SK-N-SH treated with all-trans-retinoic acid at 6 μM for 48 hours (cell line): ENCODE data around the gene CCNB3.
A peak's percentile ranks its signal among the peaks of the same experiment; 100 is the strongest.

Source experiments
- ATAC-seq: fragments of 200-7000 bp; cut with Tn5 transposase; 3 replicates; pipeline ENCODE4 v1.9.1; 2020; ENCODE audit warnings: mild to moderate bottlenecking, moderate library complexity
- BACH2 ChIP-seq: fragments of 250-450 bp; sonication (Bioruptor Pico); IDR thresholded peaks from 2 replicates; pipeline ENCODE4 v1.9.0; 2021; ENCODE audit warnings: mild to moderate bottlenecking, borderline replicate concordance
- CSDC2 ChIP-seq: fragments of 250-450 bp; sonication (Bioruptor Pico); IDR thresholded peaks from 2 replicates; pipeline ENCODE4 v1.5.0; 2020; ENCODE audit warnings: mild to moderate bottlenecking, moderate library complexity
- OSR1 ChIP-seq: fragments of 250-450 bp; sonication (Bioruptor Pico); IDR thresholded peaks from 2 replicates; pipeline ENCODE4 v1.8.0; 2022; ENCODE audit warnings: moderate library complexity, mild to moderate bottlenecking, inconsistent platforms
- POU6F1 ChIP-seq: fragments of 250-450 bp; sonication (Bioruptor Pico); IDR thresholded peaks from 2 replicates; pipeline ENCODE4 v1.8.0; 2021; ENCODE audit warnings: low read depth, mild to moderate bottlenecking, moderate library complexity, borderline replicate concordance
- PPARA ChIP-seq: fragments of 250-450 bp; sonication (Bioruptor Pico); IDR thresholded peaks from 2 replicates; pipeline ENCODE4 v1.5.0; 2020; ENCODE audit warnings: mild to moderate bottlenecking, borderline replicate concordance
- RARB ChIP-seq: fragments of 250-450 bp; sonication (Bioruptor Pico); IDR thresholded peaks from 2 replicates; pipeline ENCODE4 v1.8.0; 2021; ENCODE audit warnings: mild to moderate bottlenecking, moderate library complexity
- SNAI2 ChIP-seq: fragments of 250-450 bp; sonication (Bioruptor Pico); IDR thresholded peaks from 2 replicates; pipeline ENCODE4 v1.5.0; 2020; ENCODE audit warnings: mild to moderate bottlenecking, moderate library complexity
- TOX ChIP-seq: fragments of 250-450 bp; sonication (Bioruptor Pico); IDR thresholded peaks from 2 replicates; pipeline ENCODE4 v1.8.0; 2021; ENCODE audit warnings: mild to moderate bottlenecking, moderate library complexity, borderline replicate concordance
- ZC3H10 ChIP-seq: fragments of 250-450 bp; sonication (Bioruptor Pico); IDR thresholded peaks from 2 replicates; pipeline ENCODE4 v1.5.1; 2021; ENCODE audit warnings: mild to moderate bottlenecking, moderate library complexity
- ZFP3 ChIP-seq: fragments of 250-450 bp; sonication (Bioruptor Pico); IDR thresholded peaks from 2 replicates; pipeline ENCODE4 v1.5.0; 2020; ENCODE audit warnings: mild to moderate bottlenecking, moderate library complexity
- ZFP30 ChIP-seq: fragments of 450-650 bp; formaldehyde crosslinking; IDR thresholded peaks from 2 replicates; pipeline ENCODE4 v1.5.0; 2022; ENCODE audit warnings: mild to moderate bottlenecking, moderate library complexity
- ZNF565 ChIP-seq: fragments of 450-650 bp; formaldehyde crosslinking; conservative IDR thresholded peaks from 2 replicates; pipeline ENCODE4 v1.5.0; 2020; ENCODE audit warnings: low read depth, mild to moderate bottlenecking, moderate library complexity
- ZNF8 ChIP-seq: fragments of 450-650 bp; formaldehyde crosslinking; IDR thresholded peaks from 2 replicates; pipeline ENCODE4 v1.5.0; 2020; ENCODE audit warnings: mild to moderate bottlenecking, moderate library complexity
- TF ChIP-seq, protein P1 (sequence below): fragments of 250-450 bp; sonication (Bioruptor Pico); IDR thresholded peaks from 2 replicates; pipeline ENCODE4 v1.5.0; 2020; ENCODE audit warnings: mild to moderate bottlenecking, moderate library complexity
- TF ChIP-seq, protein P2 (sequence below): fragments of 250-450 bp; sonication (Bioruptor Pico); IDR thresholded peaks from 2 replicates; pipeline ENCODE4 v1.5.1; 2021; ENCODE audit warnings: mild to moderate bottlenecking, moderate library complexity
- TF ChIP-seq, protein P3 (sequence below): fragments of 250-450 bp; sonication (Bioruptor Pico); IDR thresholded peaks from 2 replicates; pipeline ENCODE4 v1.5.1; 2020; ENCODE audit warnings: low read depth, mild to moderate bottlenecking, moderate library complexity
- TF ChIP-seq, protein P4 (sequence below): fragments of 250-450 bp; sonication (Bioruptor Pico); IDR thresholded peaks from 2 replicates; pipeline ENCODE4 v1.8.0; 2020; ENCODE audit warnings: mild to moderate bottlenecking, moderate library complexity, borderline replicate concordance

The CCNB3 gene, protein sequence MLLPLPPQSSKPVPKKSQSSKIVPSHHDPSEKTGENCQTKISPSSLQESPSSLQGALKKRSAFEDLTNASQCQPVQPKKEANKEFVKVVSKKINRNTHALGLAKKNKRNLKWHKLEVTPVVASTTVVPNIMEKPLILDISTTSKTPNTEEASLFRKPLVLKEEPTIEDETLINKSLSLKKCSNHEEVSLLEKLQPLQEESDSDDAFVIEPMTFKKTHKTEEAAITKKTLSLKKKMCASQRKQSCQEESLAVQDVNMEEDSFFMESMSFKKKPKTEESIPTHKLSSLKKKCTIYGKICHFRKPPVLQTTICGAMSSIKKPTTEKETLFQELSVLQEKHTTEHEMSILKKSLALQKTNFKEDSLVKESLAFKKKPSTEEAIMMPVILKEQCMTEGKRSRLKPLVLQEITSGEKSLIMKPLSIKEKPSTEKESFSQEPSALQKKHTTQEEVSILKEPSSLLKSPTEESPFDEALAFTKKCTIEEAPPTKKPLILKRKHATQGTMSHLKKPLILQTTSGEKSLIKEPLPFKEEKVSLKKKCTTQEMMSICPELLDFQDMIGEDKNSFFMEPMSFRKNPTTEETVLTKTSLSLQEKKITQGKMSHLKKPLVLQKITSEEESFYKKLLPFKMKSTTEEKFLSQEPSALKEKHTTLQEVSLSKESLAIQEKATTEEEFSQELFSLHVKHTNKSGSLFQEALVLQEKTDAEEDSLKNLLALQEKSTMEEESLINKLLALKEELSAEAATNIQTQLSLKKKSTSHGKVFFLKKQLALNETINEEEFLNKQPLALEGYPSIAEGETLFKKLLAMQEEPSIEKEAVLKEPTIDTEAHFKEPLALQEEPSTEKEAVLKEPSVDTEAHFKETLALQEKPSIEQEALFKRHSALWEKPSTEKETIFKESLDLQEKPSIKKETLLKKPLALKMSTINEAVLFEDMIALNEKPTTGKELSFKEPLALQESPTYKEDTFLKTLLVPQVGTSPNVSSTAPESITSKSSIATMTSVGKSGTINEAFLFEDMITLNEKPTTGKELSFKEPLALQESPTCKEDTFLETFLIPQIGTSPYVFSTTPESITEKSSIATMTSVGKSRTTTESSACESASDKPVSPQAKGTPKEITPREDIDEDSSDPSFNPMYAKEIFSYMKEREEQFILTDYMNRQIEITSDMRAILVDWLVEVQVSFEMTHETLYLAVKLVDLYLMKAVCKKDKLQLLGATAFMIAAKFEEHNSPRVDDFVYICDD (N-terminal part only)

DNA sequence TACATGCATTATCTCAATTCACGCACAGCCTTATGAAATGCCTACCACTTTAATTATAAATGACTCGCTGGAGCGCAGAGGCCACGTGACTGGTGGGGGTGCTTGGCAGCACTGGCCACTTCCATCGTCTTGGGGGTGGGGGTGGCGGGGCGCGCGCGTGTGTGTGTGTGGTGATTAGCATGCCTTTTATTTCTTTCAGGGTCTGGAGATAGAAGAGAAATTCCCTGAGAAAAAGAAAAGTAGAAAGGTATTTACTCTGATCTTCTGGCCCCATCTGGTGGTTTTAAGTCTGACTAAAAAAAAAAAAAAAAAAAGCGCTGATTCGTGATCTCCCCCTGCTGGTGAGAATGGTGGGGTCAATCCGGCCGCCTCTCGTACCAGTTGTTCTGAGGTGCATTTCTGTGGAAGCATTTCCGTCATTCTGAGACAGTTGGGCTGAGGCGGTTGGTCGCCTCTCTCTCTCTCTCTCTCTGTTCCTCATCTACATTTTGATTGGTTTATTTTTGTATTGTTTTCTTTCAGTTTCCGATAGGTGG lies at the start of gene CCNB3:
CCNB3 (plus strand) TSS at position 402 of the 536 bp plus-strand sequence. CDS start 80,399 bp downstream, outside the sequence.
- ATAC-seq = peak; percentile 96
- TF ChIP-seq ZNF8 (CRISPR knock-in tag) (no peak), ZFP30 (CRISPR knock-in tag) (no peak)

DNA sequence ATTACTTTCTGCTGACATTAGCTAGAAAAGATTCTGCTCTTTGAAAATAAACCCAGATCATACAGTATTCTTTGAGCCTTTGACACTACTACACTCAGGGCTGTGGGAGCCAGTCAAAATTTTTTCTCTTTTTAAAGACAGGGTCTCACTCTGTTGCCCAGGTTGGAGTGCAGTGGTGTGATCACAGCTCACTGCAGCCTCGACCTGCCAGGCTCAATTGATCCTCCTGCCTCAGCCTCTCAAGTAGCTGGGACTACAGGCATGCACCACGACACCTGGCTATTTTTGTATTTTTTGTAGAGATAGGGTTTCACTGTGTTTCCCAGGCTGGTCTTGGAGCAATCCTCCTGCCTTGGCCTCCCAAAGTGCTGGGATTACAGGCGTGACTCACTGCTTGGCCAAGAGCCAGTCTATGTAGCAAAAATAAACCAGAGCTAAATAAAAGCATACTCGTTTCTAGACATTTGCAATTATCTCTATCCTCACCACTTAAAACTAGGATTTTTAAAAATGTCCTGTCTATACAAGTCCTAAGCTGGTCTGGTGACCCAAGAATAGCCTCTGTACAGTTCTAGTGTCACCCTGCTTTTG lies 46.9 kb upstream of the CCNB3 start:
- no peak for TF ChIP-seq SNAI2
- no peak for TF ChIP-seq ZNF8 (CRISPR knock-in tag)
- no peak for TF ChIP-seq TOX (CRISPR knock-in tag)
- no peak for TF ChIP-seq ZC3H10
- TF ChIP-seq, protein P1, sequence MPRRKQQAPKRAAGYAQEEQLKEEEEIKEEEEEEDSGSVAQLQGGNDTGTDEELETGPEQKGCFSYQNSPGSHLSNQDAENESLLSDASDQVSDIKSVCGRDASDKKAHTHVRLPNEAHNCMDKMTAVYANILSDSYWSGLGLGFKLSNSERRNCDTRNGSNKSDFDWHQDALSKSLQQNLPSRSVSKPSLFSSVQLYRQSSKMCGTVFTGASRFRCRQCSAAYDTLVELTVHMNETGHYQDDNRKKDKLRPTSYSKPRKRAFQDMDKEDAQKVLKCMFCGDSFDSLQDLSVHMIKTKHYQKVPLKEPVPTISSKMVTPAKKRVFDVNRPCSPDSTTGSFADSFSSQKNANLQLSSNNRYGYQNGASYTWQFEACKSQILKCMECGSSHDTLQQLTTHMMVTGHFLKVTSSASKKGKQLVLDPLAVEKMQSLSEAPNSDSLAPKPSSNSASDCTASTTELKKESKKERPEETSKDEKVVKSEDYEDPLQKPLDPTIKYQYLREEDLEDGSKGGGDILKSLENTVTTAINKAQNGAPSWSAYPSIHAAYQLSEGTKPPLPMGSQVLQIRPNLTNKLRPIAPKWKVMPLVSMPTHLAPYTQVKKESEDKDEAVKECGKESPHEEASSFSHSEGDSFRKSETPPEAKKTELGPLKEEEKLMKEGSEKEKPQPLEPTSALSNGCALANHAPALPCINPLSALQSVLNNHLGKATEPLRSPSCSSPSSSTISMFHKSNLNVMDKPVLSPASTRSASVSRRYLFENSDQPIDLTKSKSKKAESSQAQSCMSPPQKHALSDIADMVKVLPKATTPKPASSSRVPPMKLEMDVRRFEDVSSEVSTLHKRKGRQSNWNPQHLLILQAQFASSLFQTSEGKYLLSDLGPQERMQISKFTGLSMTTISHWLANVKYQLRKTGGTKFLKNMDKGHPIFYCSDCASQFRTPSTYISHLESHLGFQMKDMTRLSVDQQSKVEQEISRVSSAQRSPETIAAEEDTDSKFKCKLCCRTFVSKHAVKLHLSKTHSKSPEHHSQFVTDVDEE (CRISPR knock-in tag) = no peak
- no peak for TF ChIP-seq BACH2 (CRISPR knock-in tag)
- TF ChIP-seq, protein P2, sequence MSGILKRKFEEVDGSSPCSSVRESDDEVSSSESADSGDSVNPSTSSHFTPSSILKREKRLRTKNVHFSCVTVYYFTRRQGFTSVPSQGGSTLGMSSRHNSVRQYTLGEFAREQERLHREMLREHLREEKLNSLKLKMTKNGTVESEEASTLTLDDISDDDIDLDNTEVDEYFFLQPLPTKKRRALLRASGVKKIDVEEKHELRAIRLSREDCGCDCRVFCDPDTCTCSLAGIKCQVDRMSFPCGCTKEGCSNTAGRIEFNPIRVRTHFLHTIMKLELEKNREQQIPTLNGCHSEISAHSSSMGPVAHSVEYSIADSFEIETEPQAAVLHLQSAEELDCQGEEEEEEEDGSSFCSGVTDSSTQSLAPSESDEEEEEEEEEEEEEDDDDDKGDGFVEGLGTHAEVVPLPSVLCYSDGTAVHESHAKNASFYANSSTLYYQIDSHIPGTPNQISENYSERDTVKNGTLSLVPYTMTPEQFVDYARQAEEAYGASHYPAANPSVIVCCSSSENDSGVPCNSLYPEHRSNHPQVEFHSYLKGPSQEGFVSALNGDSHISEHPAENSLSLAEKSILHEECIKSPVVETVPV (CRISPR knock-in tag) = no peak
- no peak for TF ChIP-seq ZFP30 (CRISPR knock-in tag)
- TF ChIP-seq, protein P3, sequence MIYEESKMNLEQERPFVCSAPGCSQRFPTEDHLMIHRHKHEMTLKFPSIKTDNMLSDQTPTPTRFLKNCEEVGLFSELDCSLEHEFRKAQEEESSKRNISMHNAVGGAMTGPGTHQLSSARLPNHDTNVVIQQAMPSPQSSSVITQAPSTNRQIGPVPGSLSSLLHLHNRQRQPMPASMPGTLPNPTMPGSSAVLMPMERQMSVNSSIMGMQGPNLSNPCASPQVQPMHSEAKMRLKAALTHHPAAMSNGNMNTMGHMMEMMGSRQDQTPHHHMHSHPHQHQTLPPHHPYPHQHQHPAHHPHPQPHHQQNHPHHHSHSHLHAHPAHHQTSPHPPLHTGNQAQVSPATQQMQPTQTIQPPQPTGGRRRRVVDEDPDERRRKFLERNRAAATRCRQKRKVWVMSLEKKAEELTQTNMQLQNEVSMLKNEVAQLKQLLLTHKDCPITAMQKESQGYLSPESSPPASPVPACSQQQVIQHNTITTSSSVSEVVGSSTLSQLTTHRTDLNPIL (CRISPR knock-in tag) = no peak
- no peak for TF ChIP-seq PPARA
- TF ChIP-seq RARB (CRISPR knock-in tag) = no peak
- TF ChIP-seq, protein P4, sequence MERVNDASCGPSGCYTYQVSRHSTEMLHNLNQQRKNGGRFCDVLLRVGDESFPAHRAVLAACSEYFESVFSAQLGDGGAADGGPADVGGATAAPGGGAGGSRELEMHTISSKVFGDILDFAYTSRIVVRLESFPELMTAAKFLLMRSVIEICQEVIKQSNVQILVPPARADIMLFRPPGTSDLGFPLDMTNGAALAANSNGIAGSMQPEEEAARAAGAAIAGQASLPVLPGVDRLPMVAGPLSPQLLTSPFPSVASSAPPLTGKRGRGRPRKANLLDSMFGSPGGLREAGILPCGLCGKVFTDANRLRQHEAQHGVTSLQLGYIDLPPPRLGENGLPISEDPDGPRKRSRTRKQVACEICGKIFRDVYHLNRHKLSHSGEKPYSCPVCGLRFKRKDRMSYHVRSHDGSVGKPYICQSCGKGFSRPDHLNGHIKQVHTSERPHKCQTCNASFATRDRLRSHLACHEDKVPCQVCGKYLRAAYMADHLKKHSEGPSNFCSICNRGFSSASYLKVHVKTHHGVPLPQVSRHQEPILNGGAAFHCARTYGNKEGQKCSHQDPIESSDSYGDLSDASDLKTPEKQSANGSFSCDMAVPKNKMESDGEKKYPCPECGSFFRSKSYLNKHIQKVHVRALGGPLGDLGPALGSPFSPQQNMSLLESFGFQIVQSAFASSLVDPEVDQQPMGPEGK (CRISPR knock-in tag) = no peak
- TF ChIP-seq ZNF565 (CRISPR knock-in tag) = no peak
- no peak for TF ChIP-seq ZFP3
- no peak for TF ChIP-seq CSDC2
- TF ChIP-seq OSR1 (CRISPR knock-in tag) = no peak
- no peak for TF ChIP-seq POU6F1 (CRISPR knock-in tag)
- ATAC-seq = no peak; the same call in 2 of the 3 replicates
